K562 (cell line): Measurements from ENCODE around the gene QSOX2. TPM values are rescaled to one million over a fixed set of nuclear protein-coding genes. Genes with fewer than 3 reads are reported as not detected.

Experiments
- ARID1B ChIP-seq: fragments of 450-650 bp; IDR thresholded peaks from 2 replicates; pipeline ENCODE4 v1.6.1; 2016; ENCODE audit warnings: antibody characterized with exemption, mild to moderate bottlenecking, inconsistent platforms
- BDP1 ChIP-seq: IDR thresholded peaks from 3 replicates; pipeline ENCODE4 v1.6.1; 2011; ENCODE audit not compliant: insufficient read length, insufficient read depth
- CREM ChIP-seq: IDR thresholded peaks from 2 replicates; pipeline ENCODE4 v1.6.1; 2014; ENCODE audit warnings: antibody characterized with exemption, low read depth
- CXXC5 ChIP-seq: fragments of 250-450 bp; sonication (Bioruptor Pico); IDR thresholded peaks from 2 replicates; pipeline ENCODE4 v1.8.0; 2022; ENCODE audit warnings: inconsistent platforms, mild to moderate bottlenecking, moderate library complexity
- GABPA ChIP-seq: fragments of 200-800 bp; sonication (Bioruptor generic); conservative IDR thresholded peaks from 2 replicates; pipeline ENCODE4 v1.6.1; 2016; ENCODE audit warnings: low read depth, missing genetic modification characterization, missing compliant biosample characterization
- HNRNPK ChIP-seq: fragments of 200-400 bp; formaldehyde crosslinking; IDR thresholded peaks from one replicate; pipeline ENCODE4 v1.6.1; 2018; ENCODE audit warnings: mild to moderate bottlenecking, low read depth, low read length; ENCODE audit not compliant: poor library complexity, severe bottlenecking
- ID3 ChIP-seq, 2 experiments: fragments of 250-450 bp in 1 of 2; fragments of 450-650 bp in 1 of 2; sonication (Bioruptor Pico) in 1 of 2; IDR thresholded peaks; 2 replicates each; pipeline versions ENCODE4 v1.6.1 to v1.8.0; 2016 to 2021; ENCODE audit warnings: mild to moderate bottlenecking in 2 of 2, moderate library complexity in 2 of 2, missing compliant biosample characterization in 1 of 2, missing genetic modification characterization in 1 of 2
- ILK ChIP-seq: fragments of 450-650 bp; IDR thresholded peaks from 2 replicates; pipeline ENCODE4 v1.6.1; 2016; ENCODE audit warnings: missing genetic modification characterization, low read depth, mild to moderate bottlenecking, missing compliant biosample characterization, moderate library complexity, borderline replicate concordance
- KLF1 ChIP-seq: fragments of 450-650 bp; IDR thresholded peaks from 2 replicates; pipeline ENCODE4 v1.6.1; 2016; ENCODE audit warnings: missing genetic modification characterization, missing compliant biosample characterization
- MXD1 ChIP-seq: fragments of 250-450 bp; sonication (Bioruptor Pico); IDR thresholded peaks from 2 replicates; pipeline ENCODE4 v1.8.0; 2021; ENCODE audit warnings: borderline replicate concordance, mild to moderate bottlenecking, moderate library complexity; ENCODE audit not compliant: poor library complexity, severe bottlenecking
- MYC ChIP-seq, 2 experiments: fragments of 250-450 bp in 1 of 2; sonication (Bioruptor Pico) in 1 of 2; IDR thresholded peaks; 2 replicates each; pipeline versions ENCODE4 v1.5.1 to v1.6.1; 2012 to 2021; ENCODE audit warnings: low read depth in 2 of 2, borderline replicate concordance in 1 of 2, improper control_type of control experiment in 1 of 2, low read length in 1 of 2, mild to moderate bottlenecking in 1 of 2, moderate library complexity in 1 of 2
- NFE2 ChIP-seq: IDR thresholded peaks from 2 replicates; pipeline ENCODE4 v1.6.1; 2014; ENCODE audit warnings: antibody characterized with exemption, low read depth
- NR1H2 ChIP-seq: sonication (generic); formaldehyde crosslinking; IDR thresholded peaks from 2 replicates; pipeline ENCODE4 v1.4.0; 2020; ENCODE audit warnings: mild to moderate bottlenecking, missing genetic modification reagents
- POLR2AphosphoS5 ChIP-seq: IDR thresholded peaks from 2 replicates; pipeline ENCODE4 v1.6.1; 2011; ENCODE audit warnings: mild to moderate bottlenecking, low read depth, low read length, moderate library complexity; ENCODE audit not compliant: control insufficient read depth, insufficient read depth
- SMAD3 ChIP-seq: fragments of 450-650 bp; formaldehyde crosslinking; conservative IDR thresholded peaks from 2 replicates; pipeline ENCODE4 v1.4.0; 2020; ENCODE audit warnings: mild to moderate bottlenecking
- SMAD4 ChIP-seq: fragments of 250-450 bp; sonication (Bioruptor Pico); conservative IDR thresholded peaks from 2 replicates; pipeline ENCODE4 v1.8.0; 2021; ENCODE audit warnings: inconsistent platforms, mild to moderate bottlenecking, moderate library complexity
- TCF3 ChIP-seq: sonication (generic); formaldehyde crosslinking; IDR thresholded peaks from 2 replicates; pipeline ENCODE4 v1.4.0; 2020; ENCODE audit warnings: mild to moderate bottlenecking, missing genetic modification reagents
- THRA ChIP-seq: fragments of 450-650 bp; IDR thresholded peaks from 2 replicates; pipeline ENCODE4 v1.6.1; 2017; ENCODE audit warnings: mild to moderate bottlenecking, moderate library complexity
- TRIM24 ChIP-seq, 2 experiments: fragments of 450-650 bp; IDR thresholded peaks; 2 replicates each; pipeline ENCODE4 v1.6.1; 2016
- USF1 ChIP-seq: sonication (generic); formaldehyde crosslinking; IDR thresholded peaks from 2 replicates; pipeline ENCODE4 v1.9.0; 2022; ENCODE audit warnings: mild to moderate bottlenecking, missing genetic modification reagents
- ZNF165 ChIP-seq: fragments of 250-450 bp; sonication (Bioruptor Pico); IDR thresholded peaks from 2 replicates; pipeline ENCODE4 v1.4.0; 2020; ENCODE audit warnings: borderline replicate concordance
- ZNF175 ChIP-seq: fragments of 200-800 bp; sonication (Bioruptor generic); IDR thresholded peaks from 2 replicates; pipeline ENCODE4 v1.6.1; 2016; ENCODE audit warnings: low read depth, mild to moderate bottlenecking, missing genetic modification characterization, missing compliant biosample characterization
- ZNF239 ChIP-seq: fragments of 250-450 bp; sonication (Bioruptor Pico); IDR thresholded peaks from 2 replicates; pipeline ENCODE4 v1.4.0; 2020; ENCODE audit warnings: mild to moderate bottlenecking
- ZNF583 ChIP-seq: fragments of 250-450 bp; sonication (Bioruptor Pico); IDR thresholded peaks from 2 replicates; pipeline ENCODE4 v1.4.0; 2020
- ZNF586 ChIP-seq: fragments of 450-650 bp; formaldehyde crosslinking; conservative IDR thresholded peaks from 2 replicates; pipeline ENCODE4 v1.4.0; 2020; ENCODE audit warnings: mild to moderate bottlenecking, moderate library complexity
- polyA plus RNA-seq, 8 experiments: library from polyadenylated mRNA; depleted of rRNA in 4 of 8; stranded (reverse) in 5 of 8; unstranded in 3 of 8; fragments of >200 nt; fragmentation: Nextera tagmentation in 2 of 8; fragmentation: Illumina TruSeq in 1 of 8; extraction: Ambion mirVana in 2 of 8; extraction: Trizol in 1 of 8; gene quantifications; 2 replicates each; pipeline versions ENCODE4 v1.2.1 to v1.2.3, GENCODE V29; 2011 to 2014; ENCODE audit warnings: inconsistent platforms in 1 of 8, missing spikeins in 1 of 8
- total RNA-seq, 7 experiments: library from RNA; depleted of rRNA in 6 of 7; stranded (reverse); fragments of >200 nt in 6 of 7; fragmentation: Illumina TruSeq in 2 of 7; extraction: Trizol in 2 of 7; gene quantifications; 2 replicates each; pipeline versions ENCODE4 v1.2.1 to v1.2.3, GENCODE V29; 2011 to 2021; ENCODE audit warnings: low replicate concordance in 1 of 7

Gene QSOX2
- total and polyA plus RNA-seq, 9 of the 15 experiments (the other 6 are each of a cell fraction or from before 2014, with no cell fraction given), result 0.51 to 23.7 (median 12.7) TPM

- TF ChIP-seq ZNF583 (CRISPR knock-in tag), result 0 out of 2 replicates have a peak, but pooled peaks have one; percentile 49
- TF ChIP-seq KLF1 (tag), result no peak
- peak; percentile 32; the same call in 1 of the 2 replicates for TF ChIP-seq TCF3 (CRISPR knock-in tag)
- peak; percentile 89; the same call in 1 of the 2 replicates for TF ChIP-seq THRA
- 0 out of 2 replicates have a peak, but pooled peaks have one; percentile 19 for TF ChIP-seq ZNF165 (CRISPR knock-in tag)
- TF ChIP-seq CREM, result peak; percentile 57
- TF ChIP-seq ILK (tag), result peak; percentile 14; the same call in 1 of the 2 replicates
- peak; percentile 92 for TF ChIP-seq CXXC5 (CRISPR knock-in tag)
- peak; percentile 31; the same call in 1 of the 2 replicates for TF ChIP-seq USF1 (CRISPR knock-in tag)
- TF ChIP-seq ZNF175 (CRISPR knock-in tag), result peak; percentile 99
- no peak for TF ChIP-seq ID3 (CRISPR knock-in tag; IDR thresholded peaks at IDR 0.05)
- TF ChIP-seq ID3 (tag; IDR thresholded peaks at IDR 0.05), result peak; percentile 27; the same call in 1 of the 2 replicates
- peak; percentile 49 to 74; a peak in 2 of 4 replicates for TF ChIP-seq TRIM24 (IDR thresholded peaks at IDR 0.05)
- peak; percentile 24; the same call in 1 of the 2 replicates for TF ChIP-seq NFE2
- TF ChIP-seq HNRNPK, result no peak
- peak; percentile 98 for TF ChIP-seq SMAD4 (CRISPR knock-in tag)
- TF ChIP-seq MXD1 (CRISPR knock-in tag), result no peak
- TF ChIP-seq SMAD3, result peak; percentile 89
- no peak for TF ChIP-seq POLR2AphosphoS5
- peak; percentile 42; the same call in 1 of the 2 replicates for TF ChIP-seq GABPA (tag)
- TF ChIP-seq NR1H2 (CRISPR knock-in tag), result no peak
- no peak; the same call in 1 of the 2 replicates for TF ChIP-seq ZNF586
- TF ChIP-seq ZNF239 (CRISPR knock-in tag), result peak; percentile 48; the same call in 1 of the 2 replicates
- peak; percentile 83 for TF ChIP-seq MYC (IDR thresholded peaks at IDR 0.05; ENCODE audit: low read depth, low read length)
- no peak for TF ChIP-seq MYC (CRISPR knock-in tag; IDR thresholded peaks at IDR 0.05; ENCODE audit: borderline replicate concordance, low read depth)
- TF ChIP-seq ARID1B, result peak; percentile 52; the same call in 1 of the 2 replicates
- TF ChIP-seq BDP1, result no peak
These were observed 38.9 kb downstream of the QSOX2 start (continued) for GRCh38 chr9:136206602-136207275.
